ENCODE results near the gene ARHGAP9.
A peak's percentile ranks its signal among the peaks of the same experiment; 100 is the strongest.

ARHGAP9 gene

GRCh38 chr12:57456737-57457490 lies 22.8 kb downstream of the ARHGAP9 start:
- TF ChIP-seq CTCF (IDR thresholded peaks at IDR 0.05; ENCODE audit: low read length): no peak
- TF ChIP-seq EZH2phosphoT487 (IDR thresholded peaks at IDR 0.05; ENCODE audit: low read length): no peak
- no peak for TF ChIP-seq EZH2 (optimal IDR thresholded peaks at IDR 0.05; ENCODE audit: low read depth, low read length)
- no peaks in the 10 kb centered on the region for H3K9me3 ChIP-seq (replicated peaks; ENCODE audit: insufficient read depth, low read length)

GRCh38 chr12:57456145-57456700 lies 23.4 kb downstream of the ARHGAP9 start:
- TF ChIP-seq CTCF (IDR thresholded peaks at IDR 0.05; ENCODE audit: low read length) (peak; percentile 87), EZH2 (optimal IDR thresholded peaks at IDR 0.05; ENCODE audit: low read depth, low read length) (no peak)
- peaks cover 11% of the 10 kb centered on the region for H3K27me3 ChIP-seq (replicated peaks; ENCODE audit: insufficient read depth, low read length)
- H3K4me3 ChIP-seq (ENCODE audit: low read length): peak overlapping the region; percentile 62

More at GRCh38 chr12:57456737-57457490, 22.8 kb downstream of the ARHGAP9 start:
- Histone ChIP-seq H3K36me3 (replicated peaks; ENCODE audit: insufficient read depth, low read length) (no peaks in the 10 kb centered on the region), H3K27me3 (replicated peaks; ENCODE audit: insufficient read depth, low read length) (peaks cover 13% of the 10 kb centered on the region), H3K4me3 (ENCODE audit: low read length) (no peak overlapping the region), H3K9me2 (replicated peaks; ENCODE audit: insufficient read depth, low read length) (no peaks in the 10 kb centered on the region), H2AFZ (ENCODE audit: low read length) (no peak overlapping the region), H4K20me1 (ENCODE audit: insufficient read depth, low read length) (no peaks in the 10 kb centered on the region), H3K9ac (ENCODE audit: low read length) (no peak overlapping the region), H3F3A (ENCODE audit: insufficient read depth, low read length) (peaks cover 5% of the 10 kb centered on the region), H3K4me2 (ENCODE audit: low read depth, low read length) (no peak overlapping the region), H3K4me1 (ENCODE audit: low read length) (peaks cover 22% of the 10 kb centered on the region), H3K27ac (ENCODE audit: low read length) (no peak overlapping the region), H3K79me2 (ENCODE audit: low read length) (no peaks in the 10 kb centered on the region)
- no peak for DNase-seq

GRCh38 chr12:57455374-57456144 lies 24.1 kb downstream of the ARHGAP9 start:
- no peaks in the 10 kb centered on the region for H3K79me2 ChIP-seq (ENCODE audit: low read length)
- H3K9me2 ChIP-seq (replicated peaks; ENCODE audit: insufficient read depth, low read length): no peaks in the 10 kb centered on the region
- H3K9ac ChIP-seq (ENCODE audit: low read length): peak overlapping the region; percentile 18; the same call in 1 of the 2 replicates
- H2AFZ ChIP-seq (ENCODE audit: low read length): peak overlapping the region; percentile 82
- no peaks in the 10 kb centered on the region for H3K36me3 ChIP-seq (replicated peaks; ENCODE audit: insufficient read depth, low read length)
- peak overlapping the region; percentile 93 for H3K4me2 ChIP-seq (ENCODE audit: low read depth, low read length)
- peaks cover 5% of the 10 kb centered on the region for H3F3A ChIP-seq (ENCODE audit: insufficient read depth, low read length)
- H4K20me1 ChIP-seq (ENCODE audit: insufficient read depth, low read length): no peaks in the 10 kb centered on the region
- no peaks in the 10 kb centered on the region for H3K9me3 ChIP-seq (replicated peaks; ENCODE audit: insufficient read depth, low read length)
- DNase-seq: no peak
- H3K27ac ChIP-seq (ENCODE audit: low read length): no peak overlapping the region
- peaks cover 16% of the 10 kb centered on the region for H3K4me1 ChIP-seq (ENCODE audit: low read length)
- H3K4me3 ChIP-seq (ENCODE audit: low read length): peak overlapping the region; percentile 62
- peaks cover 5% of the 10 kb centered on the region; the same call in 1 of the 2 replicates for H3K27me3 ChIP-seq (replicated peaks; ENCODE audit: insufficient read depth, low read length)
- TF ChIP-seq EZH2 (optimal IDR thresholded peaks at IDR 0.05; ENCODE audit: low read depth, low read length): no peak
- TF ChIP-seq CTCF (IDR thresholded peaks at IDR 0.05; ENCODE audit: low read length): no peak
- no peak for TF ChIP-seq EZH2phosphoT487 (IDR thresholded peaks at IDR 0.05; ENCODE audit: low read length)

More at GRCh38 chr12:57456145-57456700, 23.4 kb downstream of the ARHGAP9 start:
- Histone ChIP-seq H2AFZ (ENCODE audit: low read length) (peak overlapping the region; percentile 82), H3K4me1 (ENCODE audit: low read length) (peaks cover 21% of the 10 kb centered on the region), H3K9me3 (replicated peaks; ENCODE audit: insufficient read depth, low read length) (no peaks in the 10 kb centered on the region), H3K27ac (ENCODE audit: low read length) (no peak overlapping the region), H3K9me2 (replicated peaks; ENCODE audit: insufficient read depth, low read length) (no peaks in the 10 kb centered on the region), H4K20me1 (ENCODE audit: insufficient read depth, low read length) (no peaks in the 10 kb centered on the region), H3K79me2 (ENCODE audit: low read length) (no peaks in the 10 kb centered on the region), H3F3A (ENCODE audit: insufficient read depth, low read length) (peaks cover 5% of the 10 kb centered on the region), H3K4me2 (ENCODE audit: low read depth, low read length) (peak overlapping the region; percentile 93), H3K9ac (ENCODE audit: low read length) (peak overlapping the region; percentile 18; the same call in 1 of the 2 replicates), H3K36me3 (replicated peaks; ENCODE audit: insufficient read depth, low read length) (no peaks in the 10 kb centered on the region)
- DNase-seq: peak; percentile 75

Measured in MM.1S (cell line).